ENCODE results near the gene CCSER2.

CCSER2 gene

GRCh38 chr10:84294766-84295447, 33.5 kb upstream of the CCSER2 start:
- Histone ChIP-seq H3K9me3 (replicated peaks; ENCODE audit: low read length) (no peaks in the 10 kb centered on the region), H3K36me3 (ENCODE audit: insufficient read depth, low read length) (no peaks in the 10 kb centered on the region), H3K27me3 (ENCODE audit: control insufficient read depth, insufficient read depth, low read length) (no peaks in the 10 kb centered on the region), H3K9ac (ENCODE audit: low read depth, low read length) (no peak overlapping the region), H3K4me3 (ENCODE audit: low read length) (no peak overlapping the region), H3K4me1 (ENCODE audit: control insufficient read depth, insufficient read depth, low read length) (peaks cover 14% of the 10 kb centered on the region), H3K4me2 (ENCODE audit: low read length) (no peak overlapping the region)

GRCh38 chr10:84296091-84296981, 32.1 kb upstream of the CCSER2 start:
- Histone ChIP-seq H3K4me1 (ENCODE audit: control insufficient read depth, insufficient read depth, low read length) (peaks cover 14% of the 10 kb centered on the region), H3K27me3 (ENCODE audit: control insufficient read depth, insufficient read depth, low read length) (no peaks in the 10 kb centered on the region), H3K4me3 (ENCODE audit: low read length) (peak overlapping the region; percentile 12), H3K9me3 (replicated peaks; ENCODE audit: low read length) (no peaks in the 10 kb centered on the region), H3K36me3 (ENCODE audit: insufficient read depth, low read length) (no peaks in the 10 kb centered on the region), H3K4me2 (ENCODE audit: low read length) (peak overlapping the region; percentile 61), H3K9ac (ENCODE audit: low read depth, low read length) (peak overlapping the region; percentile 73)

- peaks cover 5% of the 10 kb centered on the region for H3K27me3 ChIP-seq (ENCODE audit: control insufficient read depth, insufficient read depth, low read length)
- no peak overlapping the region for H3K4me3 ChIP-seq (ENCODE audit: low read length)
- no peaks in the 10 kb centered on the region for H3K36me3 ChIP-seq (ENCODE audit: insufficient read depth, low read length)
- peaks cover 14% of the 10 kb centered on the region for H3K4me1 ChIP-seq (ENCODE audit: control insufficient read depth, insufficient read depth, low read length)
- H3K4me2 ChIP-seq (ENCODE audit: low read length): no peak overlapping the region
- no peak overlapping the region for H3K9ac ChIP-seq (ENCODE audit: low read depth, low read length)
- H3K9me3 ChIP-seq (replicated peaks; ENCODE audit: low read length): no peaks in the 10 kb centered on the region
Observed at GRCh38 chr10:84298057-84298456, 30.3 kb upstream of the CCSER2 start.

- H3K4me2 ChIP-seq (ENCODE audit: low read length): no peak overlapping the region
- H3K4me1 ChIP-seq (ENCODE audit: control insufficient read depth, insufficient read depth, low read length): peaks cover 2% of the 10 kb centered on the region
- H3K36me3 ChIP-seq (ENCODE audit: insufficient read depth, low read length): no peaks in the 10 kb centered on the region
- no peak overlapping the region for H3K4me3 ChIP-seq (ENCODE audit: low read length)
- no peak overlapping the region for H3K9ac ChIP-seq (ENCODE audit: low read depth, low read length)
- peaks cover 5% of the 10 kb centered on the region for H3K27me3 ChIP-seq (ENCODE audit: control insufficient read depth, insufficient read depth, low read length)
- H3K9me3 ChIP-seq (replicated peaks; ENCODE audit: low read length): no peaks in the 10 kb centered on the region
Observed at GRCh38 chr10:84302223-84302622, 26.2 kb upstream of the CCSER2 start.

GRCh38 chr10:84306751-84307384, 21.5 kb upstream of the CCSER2 start:
- no peaks in the 10 kb centered on the region for H3K9me3 ChIP-seq (replicated peaks; ENCODE audit: low read length)
- peaks cover 12% of the 10 kb centered on the region for H3K4me1 ChIP-seq (ENCODE audit: control insufficient read depth, insufficient read depth, low read length)
- no peaks in the 10 kb centered on the region for H3K36me3 ChIP-seq (ENCODE audit: insufficient read depth, low read length)
- H3K4me3 ChIP-seq (ENCODE audit: low read length): no peak overlapping the region
- H3K27me3 ChIP-seq (ENCODE audit: control insufficient read depth, insufficient read depth, low read length): peaks cover 5% of the 10 kb centered on the region
- H3K9ac ChIP-seq (ENCODE audit: low read depth, low read length): no peak overlapping the region
- no peak overlapping the region for H3K4me2 ChIP-seq (ENCODE audit: low read length)

- Histone ChIP-seq H3K36me3 (ENCODE audit: insufficient read depth, low read length) (no peaks in the 10 kb centered on the region), H3K4me3 (ENCODE audit: low read length) (no peak overlapping the region), H3K4me1 (ENCODE audit: control insufficient read depth, insufficient read depth, low read length) (peaks cover 12% of the 10 kb centered on the region), H3K9me3 (replicated peaks; ENCODE audit: low read length) (no peaks in the 10 kb centered on the region), H3K9ac (ENCODE audit: low read depth, low read length) (no peak overlapping the region), H3K27me3 (ENCODE audit: control insufficient read depth, insufficient read depth, low read length) (no peaks in the 10 kb centered on the region), H3K4me2 (ENCODE audit: low read length) (no peak overlapping the region)
Observed at GRCh38 chr10:84308021-84308420, 20.4 kb upstream of the CCSER2 start.

GRCh38 chr10:84308481-84309304, 19.7 kb upstream of the CCSER2 start:
- Histone ChIP-seq H3K9ac (ENCODE audit: low read depth, low read length) (peak overlapping the region; percentile 6), H3K4me3 (ENCODE audit: low read length) (no peak overlapping the region)

GRCh38 chr10:84310470-84310869, 17.9 kb upstream of the CCSER2 start:
- H3K4me3 ChIP-seq (ENCODE audit: low read length): no peak overlapping the region
- H3K36me3 ChIP-seq (ENCODE audit: insufficient read depth, low read length): no peaks in the 10 kb centered on the region
- no peak overlapping the region for H3K9ac ChIP-seq (ENCODE audit: low read depth, low read length)
- no peaks in the 10 kb centered on the region for H3K9me3 ChIP-seq (replicated peaks; ENCODE audit: low read length)
- peaks cover 16% of the 10 kb centered on the region for H3K4me1 ChIP-seq (ENCODE audit: control insufficient read depth, insufficient read depth, low read length)
- H3K27me3 ChIP-seq (ENCODE audit: control insufficient read depth, insufficient read depth, low read length): no peaks in the 10 kb centered on the region
- no peak overlapping the region for H3K4me2 ChIP-seq (ENCODE audit: low read length)

More at GRCh38 chr10:84308481-84309304, 19.7 kb upstream of the CCSER2 start:
- peaks cover 12% of the 10 kb centered on the region for H3K4me1 ChIP-seq (ENCODE audit: control insufficient read depth, insufficient read depth, low read length)
- H3K4me2 ChIP-seq (ENCODE audit: low read length): peak overlapping the region; percentile 63
- H3K27me3 ChIP-seq (ENCODE audit: control insufficient read depth, insufficient read depth, low read length): no peaks in the 10 kb centered on the region
- no peaks in the 10 kb centered on the region for H3K9me3 ChIP-seq (replicated peaks; ENCODE audit: low read length)
- no peaks in the 10 kb centered on the region for H3K36me3 ChIP-seq (ENCODE audit: insufficient read depth, low read length)

GRCh38 chr10:84311576-84311975, 16.8 kb upstream of the CCSER2 start:
- no peaks in the 10 kb centered on the region for H3K27me3 ChIP-seq (ENCODE audit: control insufficient read depth, insufficient read depth, low read length)
- H3K4me2 ChIP-seq (ENCODE audit: low read length): no peak overlapping the region
- no peak overlapping the region for H3K9ac ChIP-seq (ENCODE audit: low read depth, low read length)
- no peak overlapping the region for H3K4me3 ChIP-seq (ENCODE audit: low read length)
- H3K9me3 ChIP-seq (replicated peaks; ENCODE audit: low read length): no peaks in the 10 kb centered on the region
- H3K4me1 ChIP-seq (ENCODE audit: control insufficient read depth, insufficient read depth, low read length): peaks cover 16% of the 10 kb centered on the region
- no peaks in the 10 kb centered on the region for H3K36me3 ChIP-seq (ENCODE audit: insufficient read depth, low read length)

- Histone ChIP-seq H3K9me3 (replicated peaks; ENCODE audit: low read length) (no peaks in the 10 kb centered on the region), H3K36me3 (ENCODE audit: insufficient read depth, low read length) (no peaks in the 10 kb centered on the region), H3K4me3 (ENCODE audit: low read length) (no peak overlapping the region), H3K4me1 (ENCODE audit: control insufficient read depth, insufficient read depth, low read length) (peaks cover 16% of the 10 kb centered on the region), H3K4me2 (ENCODE audit: low read length) (no peak overlapping the region), H3K27me3 (ENCODE audit: control insufficient read depth, insufficient read depth, low read length) (no peaks in the 10 kb centered on the region), H3K9ac (ENCODE audit: low read depth, low read length) (no peak overlapping the region)
Observed at GRCh38 chr10:84312816-84313215, 15.6 kb upstream of the CCSER2 start.

- Histone ChIP-seq H3K36me3 (ENCODE audit: insufficient read depth, low read length) (no peaks in the 10 kb centered on the region), H3K4me2 (ENCODE audit: low read length) (no peak overlapping the region), H3K4me3 (ENCODE audit: low read length) (no peak overlapping the region), H3K9ac (ENCODE audit: low read depth, low read length) (no peak overlapping the region), H3K9me3 (replicated peaks; ENCODE audit: low read length) (no peaks in the 10 kb centered on the region), H3K4me1 (ENCODE audit: control insufficient read depth, insufficient read depth, low read length) (peaks cover 5% of the 10 kb centered on the region), H3K27me3 (ENCODE audit: control insufficient read depth, insufficient read depth, low read length) (no peaks in the 10 kb centered on the region)
Observed at GRCh38 chr10:84314275-84314674, 14.1 kb upstream of the CCSER2 start.
